ENCODE data around the gene FN1.

Gene FN1

DNA sequence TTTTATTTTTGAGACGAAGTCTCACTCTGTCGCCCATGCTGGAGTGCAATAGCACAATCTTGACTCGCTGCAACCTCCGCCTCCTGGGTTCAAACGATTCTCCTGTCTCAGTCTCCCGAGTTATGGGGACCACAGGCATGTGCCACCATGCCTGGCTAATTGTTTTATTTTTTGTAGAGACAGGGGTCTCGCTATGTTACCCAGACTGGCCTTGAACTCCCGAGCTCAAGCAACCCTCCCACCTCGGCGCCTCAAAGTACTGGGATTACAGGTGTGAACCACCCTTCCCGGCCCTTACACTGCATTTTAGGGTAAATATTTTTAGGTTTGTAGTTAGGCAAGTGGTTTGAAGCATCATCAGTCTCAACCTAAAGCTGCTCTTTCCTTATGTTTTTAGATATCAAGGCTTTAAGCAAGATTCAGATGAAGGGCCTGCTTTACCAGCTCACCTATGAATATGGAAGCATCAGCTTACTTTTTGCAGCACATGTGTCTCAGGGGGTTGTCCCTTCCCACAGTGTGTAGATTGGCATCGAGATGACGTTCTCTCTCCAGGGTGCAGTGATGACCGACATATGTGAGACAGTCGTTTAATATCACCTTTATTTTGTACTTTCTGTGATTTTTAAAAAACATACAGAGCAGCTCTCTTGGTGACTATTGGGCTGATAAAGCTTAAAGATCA, 76.8 kb downstream of the FN1 start:
- no peaks in the 10 kb centered on the region for H3K79me2 ChIP-seq (ENCODE audit: insufficient read depth, low read length)
- H3K36me3 ChIP-seq (ENCODE audit: insufficient read depth, low read length), result no peaks in the 10 kb centered on the region
- no peaks in the 10 kb centered on the region for H3K27me3 ChIP-seq (ENCODE audit: insufficient read depth, low read length, poor library complexity, severe bottlenecking)
- no peak overlapping the region for H3K4me2 ChIP-seq (ENCODE audit: low read depth, low read length, poor library complexity, severe bottlenecking)
- no peak overlapping the region for H3K4me3 ChIP-seq (ENCODE audit: low read length, poor library complexity, severe bottlenecking)
- no peaks in the 10 kb centered on the region for H4K20me1 ChIP-seq (ENCODE audit: insufficient read depth, low read length, poor library complexity, severe bottlenecking)
- no peaks in the 10 kb centered on the region for H3F3A ChIP-seq (ENCODE audit: low read depth)
- no peaks in the 10 kb centered on the region for H3K9me2 ChIP-seq (replicated peaks; ENCODE audit: low read depth, low read length)
- H3K9ac ChIP-seq (ENCODE audit: low read depth, low read length, poor library complexity, severe bottlenecking), result no peak overlapping the region
- H3K9me3 ChIP-seq (ENCODE audit: insufficient read depth, low read depth, low read length), result no peaks in the 10 kb centered on the region
- H2AFZ ChIP-seq (ENCODE audit: low read length), result no peak overlapping the region
- H3K4me1 ChIP-seq (ENCODE audit: insufficient read depth, low read length, poor library complexity, severe bottlenecking), result no peaks in the 10 kb centered on the region
- TF ChIP-seq EZH2phosphoT487 (IDR thresholded peaks at IDR 0.05; ENCODE audit: borderline replicate concordance), result no peak
- TF ChIP-seq, protein P1, sequence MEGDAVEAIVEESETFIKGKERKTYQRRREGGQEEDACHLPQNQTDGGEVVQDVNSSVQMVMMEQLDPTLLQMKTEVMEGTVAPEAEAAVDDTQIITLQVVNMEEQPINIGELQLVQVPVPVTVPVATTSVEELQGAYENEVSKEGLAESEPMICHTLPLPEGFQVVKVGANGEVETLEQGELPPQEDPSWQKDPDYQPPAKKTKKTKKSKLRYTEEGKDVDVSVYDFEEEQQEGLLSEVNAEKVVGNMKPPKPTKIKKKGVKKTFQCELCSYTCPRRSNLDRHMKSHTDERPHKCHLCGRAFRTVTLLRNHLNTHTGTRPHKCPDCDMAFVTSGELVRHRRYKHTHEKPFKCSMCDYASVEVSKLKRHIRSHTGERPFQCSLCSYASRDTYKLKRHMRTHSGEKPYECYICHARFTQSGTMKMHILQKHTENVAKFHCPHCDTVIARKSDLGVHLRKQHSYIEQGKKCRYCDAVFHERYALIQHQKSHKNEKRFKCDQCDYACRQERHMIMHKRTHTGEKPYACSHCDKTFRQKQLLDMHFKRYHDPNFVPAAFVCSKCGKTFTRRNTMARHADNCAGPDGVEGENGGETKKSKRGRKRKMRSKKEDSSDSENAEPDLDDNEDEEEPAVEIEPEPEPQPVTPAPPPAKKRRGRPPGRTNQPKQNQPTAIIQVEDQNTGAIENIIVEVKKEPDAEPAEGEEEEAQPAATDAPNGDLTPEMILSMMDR (conservative IDR thresholded peaks at IDR 0.05; ENCODE audit: low read length), result no peak

DNA sequence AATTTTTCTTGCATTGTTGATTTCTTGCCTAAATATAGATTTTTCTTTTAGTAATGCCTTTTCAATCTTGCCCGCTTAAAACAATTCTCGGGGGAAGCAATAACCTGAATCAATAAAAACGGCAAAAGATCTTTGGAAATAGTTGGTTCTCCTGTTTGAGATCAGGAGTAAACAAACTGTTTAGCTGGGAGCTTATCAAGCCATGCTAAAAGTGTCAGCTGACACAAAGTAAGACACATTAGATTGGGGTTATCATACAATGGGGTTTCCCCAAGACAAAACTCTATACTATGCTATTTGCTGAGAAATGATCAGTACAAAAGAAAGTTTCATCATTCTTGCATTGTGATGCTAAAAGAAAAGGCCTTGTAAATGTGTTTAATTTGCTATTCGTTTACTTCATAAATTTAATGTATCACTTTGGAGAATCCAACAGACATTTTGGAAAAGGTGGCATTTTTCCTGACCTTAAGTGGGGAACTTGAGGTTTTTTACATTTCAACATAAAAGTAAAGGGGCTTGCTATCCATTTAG, 77.5 kb downstream of the FN1 start:
- Histone ChIP-seq H3K9me3 (ENCODE audit: insufficient read depth, low read depth, low read length) (no peaks in the 10 kb centered on the region), H3F3A (ENCODE audit: low read depth) (no peaks in the 10 kb centered on the region), H3K9me2 (replicated peaks; ENCODE audit: low read depth, low read length) (no peaks in the 10 kb centered on the region), H2AFZ (ENCODE audit: low read length) (no peak overlapping the region), H3K9ac (ENCODE audit: low read depth, low read length, poor library complexity, severe bottlenecking) (no peak overlapping the region), H3K79me2 (ENCODE audit: insufficient read depth, low read length) (no peaks in the 10 kb centered on the region), H3K36me3 (ENCODE audit: insufficient read depth, low read length) (no peaks in the 10 kb centered on the region), H4K20me1 (ENCODE audit: insufficient read depth, low read length, poor library complexity, severe bottlenecking) (no peaks in the 10 kb centered on the region), H3K4me3 (ENCODE audit: low read length, poor library complexity, severe bottlenecking) (no peak overlapping the region), H3K4me1 (ENCODE audit: insufficient read depth, low read length, poor library complexity, severe bottlenecking) (no peaks in the 10 kb centered on the region), H3K27me3 (ENCODE audit: insufficient read depth, low read length, poor library complexity, severe bottlenecking) (no peaks in the 10 kb centered on the region), H3K4me2 (ENCODE audit: low read depth, low read length, poor library complexity, severe bottlenecking) (no peak overlapping the region)
- no peak for TF ChIP-seq EZH2phosphoT487 (IDR thresholded peaks at IDR 0.05; ENCODE audit: borderline replicate concordance)

DNA sequence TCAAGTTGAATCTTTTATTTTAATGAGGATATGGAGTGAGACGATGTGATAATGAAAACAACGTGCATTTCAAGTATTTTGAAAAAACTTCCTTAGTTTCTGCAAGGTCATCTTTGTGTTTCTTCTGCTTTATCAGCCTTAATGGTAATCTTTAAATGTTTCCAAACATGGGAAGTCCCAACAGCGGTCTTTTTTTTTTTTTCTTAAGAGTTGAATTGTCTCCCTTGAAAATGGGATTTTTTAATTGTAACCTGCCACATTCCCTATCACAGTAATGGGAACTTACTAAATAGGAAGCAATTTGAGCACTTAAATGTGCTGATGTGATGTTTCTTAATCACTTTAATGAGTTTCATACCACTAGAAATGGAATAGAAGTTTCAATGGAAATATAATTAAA, 78.2 kb downstream of the FN1 start:
- H3K4me2 ChIP-seq (ENCODE audit: low read depth, low read length, poor library complexity, severe bottlenecking), result no peak overlapping the region
- no peaks in the 10 kb centered on the region for H3K4me1 ChIP-seq (ENCODE audit: insufficient read depth, low read length, poor library complexity, severe bottlenecking)
- H2AFZ ChIP-seq (ENCODE audit: low read length), result no peak overlapping the region
- H3K9me3 ChIP-seq (ENCODE audit: insufficient read depth, low read depth, low read length), result no peaks in the 10 kb centered on the region
- no peaks in the 10 kb centered on the region for H3K79me2 ChIP-seq (ENCODE audit: insufficient read depth, low read length)
- H3K27me3 ChIP-seq (ENCODE audit: insufficient read depth, low read length, poor library complexity, severe bottlenecking), result no peaks in the 10 kb centered on the region
- no peaks in the 10 kb centered on the region for H3K36me3 ChIP-seq (ENCODE audit: insufficient read depth, low read length)
- no peak overlapping the region for H3K9ac ChIP-seq (ENCODE audit: low read depth, low read length, poor library complexity, severe bottlenecking)
- no peak for TF ChIP-seq EZH2phosphoT487 (IDR thresholded peaks at IDR 0.05; ENCODE audit: borderline replicate concordance)
- TF ChIP-seq, protein P1 (conservative IDR thresholded peaks at IDR 0.05; ENCODE audit: low read length), result no peak
- no peak overlapping the region for H3K4me3 ChIP-seq (ENCODE audit: low read length, poor library complexity, severe bottlenecking)
- H3F3A ChIP-seq (ENCODE audit: low read depth), result no peaks in the 10 kb centered on the region
- H3K9me2 ChIP-seq (replicated peaks; ENCODE audit: low read depth, low read length), result no peaks in the 10 kb centered on the region
- no peaks in the 10 kb centered on the region for H4K20me1 ChIP-seq (ENCODE audit: insufficient read depth, low read length, poor library complexity, severe bottlenecking)
